H1 (cell line): Measurements from ENCODE around the gene AVPR1B. TPM values are rescaled to one million over a fixed set of nuclear protein-coding genes. Genes with fewer than 3 reads are reported as not detected.

Source experiments
- CREB1 ChIP-seq: IDR thresholded peaks from 2 replicates; pipeline ENCODE4 v1.6.1; 2012; ENCODE audit warnings: inconsistent platforms
- EGR1 ChIP-seq: IDR thresholded peaks from 2 replicates; pipeline ENCODE4 v1.6.1; 2011; ENCODE audit warnings: low read depth, low read length, borderline replicate concordance
- polyA plus RNA-seq, 7 experiments: library from polyadenylated mRNA; depleted of rRNA in 3 of 7; stranded (reverse) in 5 of 7; unstranded in 2 of 7; fragments of >200 nt in 5 of 7; fragments of 200-250 nt in 2 of 7; gene quantifications; 1 replicate in 5 of 7; 2 replicates in 1 of 7; 4 replicates in 1 of 7; pipeline versions ENCODE4 v1.2.1 to v1.2.3, GENCODE V29; 2011 to 2013; ENCODE audit warnings: missing spikeins in 2 of 7, mixed read lengths in 2 of 7
- total RNA-seq: library from RNA; stranded (reverse); fragmentation: NEBNext Ultra II Directional; extraction: Animal tissue kit (Norgen Biotek cat#: 25700); gene quantifications from 2 replicates; pipeline ENCODE4 v1.2.1, GENCODE V29; 2021

AVPR1B gene
- total and polyA plus RNA-seq, 2 of the 8 experiments (the other 6 are each of a cell fraction or from before 2014, with no cell fraction given) = 0.29 to 0.50 TPM

DNA sequence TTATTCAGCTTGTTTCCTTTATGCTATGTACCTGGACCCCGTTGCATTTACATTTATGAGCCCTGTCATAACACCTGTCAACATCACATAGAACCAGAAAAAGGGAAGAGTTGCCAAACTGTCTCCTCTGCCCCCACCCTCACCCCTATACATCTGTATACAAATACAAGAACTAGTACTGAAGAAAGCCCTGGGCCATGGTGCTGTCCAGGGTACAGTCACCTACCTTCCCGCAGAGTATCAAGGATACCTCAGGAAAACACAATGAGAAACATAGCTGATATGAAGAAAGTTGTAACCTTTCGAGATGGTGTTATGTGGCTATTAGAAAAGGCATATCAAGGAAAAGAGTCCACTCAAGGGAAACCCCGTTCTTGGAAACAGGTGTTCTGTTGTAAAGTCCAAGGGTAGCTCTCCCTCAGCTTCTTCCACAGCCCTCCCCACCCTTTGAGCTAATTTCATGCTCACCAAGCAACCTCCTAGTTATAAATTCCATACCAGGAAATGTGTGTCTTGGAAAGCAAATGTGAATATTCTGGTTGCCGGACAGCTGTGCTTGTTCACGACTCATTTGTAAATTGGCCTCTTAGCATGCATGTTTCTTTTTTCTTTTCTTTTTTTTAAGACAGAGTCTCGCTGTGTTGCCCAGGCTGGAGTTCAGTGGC is 16.7 kb upstream of the AVPR1B start (continued):
- TF ChIP-seq CREB1 = no peak
- TF ChIP-seq EGR1 = no peak
